HG03095 (cell line): ENCODE results near the gene DLEU7.

Experiments used
- ATAC-seq: cut with Tn5 transposase; IDR thresholded peaks from one replicate; pipeline ENCODE4 v1.9.1; 2021; ENCODE audit warnings: moderate library complexity; ENCODE audit not compliant: unreplicated experiment

The DLEU7 gene

DNA sequence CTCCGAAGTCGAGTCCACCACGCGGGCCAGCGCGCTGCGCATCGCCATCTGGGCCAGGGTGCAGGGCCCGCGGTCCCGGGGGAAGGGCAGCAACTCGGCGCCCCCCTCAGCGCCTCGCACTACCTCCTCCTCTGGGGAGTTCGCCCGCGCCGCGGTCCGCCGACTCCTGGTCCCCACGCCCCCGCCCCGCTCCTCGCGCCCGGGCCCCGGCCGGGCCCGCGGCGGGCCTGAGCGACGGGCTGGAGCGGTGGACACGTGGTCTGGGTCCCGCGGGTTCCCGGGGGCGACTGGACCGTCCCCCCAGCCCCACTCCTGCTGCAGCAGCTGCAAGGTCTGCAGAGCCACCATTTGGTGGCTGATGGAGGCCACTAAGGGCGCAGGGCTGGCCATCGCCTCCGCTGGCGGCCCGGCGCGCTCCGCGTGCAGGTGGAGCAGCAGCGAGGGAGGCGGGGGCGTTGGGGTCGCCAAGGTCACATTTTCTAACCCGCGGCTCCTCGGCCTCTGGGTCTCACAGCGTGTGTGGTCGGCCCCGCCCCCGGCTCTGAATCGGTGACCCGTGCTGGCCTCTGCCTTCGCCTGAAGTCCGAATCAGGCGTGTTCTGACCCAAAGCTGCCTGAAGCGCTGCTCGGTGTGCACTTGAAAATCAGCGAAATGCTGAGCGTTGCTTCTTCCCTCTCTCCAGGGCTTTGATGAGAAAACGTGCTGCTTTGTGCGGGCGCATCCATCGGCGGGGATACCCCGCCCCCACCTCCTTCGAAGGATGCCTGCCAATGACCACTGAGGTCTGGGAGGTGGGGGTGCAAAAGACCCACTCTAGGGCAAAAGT is at the start of gene DLEU7:
DLEU7 (minus strand) TSS at position 436 of the 827 bp plus-strand sequence; CDS start at position 390, 46 bp downstream.
- ATAC-seq, result no peak

DNA sequence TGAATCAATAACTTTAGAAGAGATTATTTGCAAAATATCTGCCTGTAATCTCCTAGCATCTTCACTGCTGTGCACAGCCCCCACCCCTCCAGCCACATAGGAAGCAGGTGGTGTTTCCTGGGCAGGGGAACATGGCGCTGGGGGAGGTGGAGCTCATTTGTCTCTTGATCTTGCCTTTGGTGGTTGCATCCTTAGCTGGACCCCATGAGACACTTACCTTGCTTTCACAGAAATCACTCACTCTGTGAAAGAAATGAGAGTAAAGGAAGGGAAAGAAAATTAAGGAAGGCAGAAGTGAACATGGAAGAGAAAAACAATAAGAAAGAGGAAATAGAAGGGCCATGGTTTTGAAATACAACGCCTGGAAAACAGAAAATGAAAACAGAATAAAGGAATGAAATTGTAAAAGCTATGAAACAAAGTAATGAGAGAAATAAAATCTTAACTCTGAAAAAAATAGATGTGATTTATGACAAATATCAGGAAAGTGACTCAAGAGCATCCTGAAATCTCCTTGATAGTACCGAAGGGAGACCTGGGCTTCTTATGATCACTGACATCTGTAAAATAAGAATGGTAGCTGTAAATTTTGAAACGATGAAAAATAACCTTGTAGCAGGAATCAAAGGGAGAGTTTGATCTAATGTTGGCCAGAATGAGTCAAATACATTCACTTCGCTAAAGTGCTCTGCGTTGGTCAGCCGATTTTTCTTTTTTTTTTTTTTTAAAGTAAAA is 48.9 kb upstream of the DLEU7 start:
- no peak for ATAC-seq

DNA sequence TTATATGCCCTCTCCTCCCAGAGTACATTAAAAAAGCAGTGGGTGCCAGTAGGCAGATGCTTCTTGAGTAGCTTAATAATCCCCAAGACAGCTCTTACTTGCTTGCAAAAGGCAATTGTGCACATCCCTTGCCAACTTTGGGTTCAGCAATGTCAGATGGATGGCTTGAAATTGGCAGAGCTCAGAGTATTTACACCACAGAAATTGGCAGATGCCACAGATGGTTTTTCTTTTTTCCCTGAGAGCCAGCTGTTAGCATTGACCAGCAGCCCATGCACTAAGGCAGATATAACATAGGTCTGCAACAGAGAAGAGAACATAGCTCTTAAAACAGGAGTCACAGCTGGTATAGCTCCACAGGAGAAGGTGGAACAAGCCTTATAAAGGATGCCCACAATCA is 47.7 kb upstream of the DLEU7 start:
- ATAC-seq, result no peak

DNA sequence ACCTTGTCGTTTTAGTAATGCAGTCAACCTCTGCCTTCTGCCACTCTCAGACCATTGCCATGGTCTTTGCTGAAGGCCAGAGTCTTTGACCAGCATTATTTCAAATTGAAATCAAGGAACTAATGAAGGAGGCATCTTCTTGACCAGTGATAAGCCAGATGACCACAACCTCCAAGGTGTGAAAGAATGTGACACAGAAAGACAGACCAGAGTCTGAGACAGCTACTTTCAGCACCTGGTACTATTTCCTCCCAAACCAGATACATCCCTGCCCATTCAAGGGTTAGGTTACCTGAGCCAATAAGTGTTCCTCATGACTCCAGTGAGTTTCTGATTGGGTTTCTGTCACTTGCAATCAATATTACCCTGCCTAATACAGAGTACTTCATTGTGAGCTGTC is 45.8 kb upstream of the DLEU7 start:
- no peak for ATAC-seq

DNA sequence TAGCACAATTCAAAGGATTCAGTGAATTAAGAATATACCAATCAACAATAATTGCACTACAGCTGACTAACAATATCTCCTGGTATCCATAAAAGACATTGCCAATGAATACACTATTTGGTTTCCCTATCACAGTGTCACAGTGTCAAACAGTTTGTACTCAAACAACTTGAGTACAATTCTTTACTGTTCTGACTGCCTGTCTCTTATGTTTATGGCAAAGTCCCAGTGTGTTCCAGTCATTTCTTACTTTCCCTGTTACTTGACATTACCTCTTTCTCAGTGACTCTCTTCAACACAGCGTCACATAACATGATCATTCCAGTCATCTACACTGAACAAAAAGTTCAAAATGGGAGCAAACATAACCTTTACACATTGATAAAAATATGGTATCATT is 44.9 kb upstream of the DLEU7 start:
- ATAC-seq, result no peak

DNA sequence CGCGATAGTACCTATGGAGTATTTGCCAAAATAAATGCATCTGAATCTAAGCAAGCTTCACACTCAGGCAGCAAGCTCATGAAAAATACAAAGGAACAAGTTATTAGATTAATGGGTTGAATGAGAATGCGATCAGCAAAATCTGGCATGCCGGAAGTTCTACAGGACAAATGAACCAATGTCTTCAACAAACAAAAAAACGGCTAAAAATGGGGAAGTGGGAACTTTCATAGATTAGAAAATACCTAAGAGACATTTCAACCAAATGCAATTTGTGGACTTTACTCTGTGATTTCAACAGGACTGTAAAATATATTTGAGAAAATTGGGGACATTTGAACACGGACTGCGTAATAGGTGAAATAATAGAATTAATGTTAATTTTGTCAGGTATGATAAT is 43.7 kb upstream of the DLEU7 start:
- no peak for ATAC-seq

GRCh38 chr13:50884265-50884664 is 40.8 kb upstream of the DLEU7 start:
- ATAC-seq, result no peak

GRCh38 chr13:50883728-50884127 is 40.2 kb upstream of the DLEU7 start:
- no peak for ATAC-seq

DNA sequence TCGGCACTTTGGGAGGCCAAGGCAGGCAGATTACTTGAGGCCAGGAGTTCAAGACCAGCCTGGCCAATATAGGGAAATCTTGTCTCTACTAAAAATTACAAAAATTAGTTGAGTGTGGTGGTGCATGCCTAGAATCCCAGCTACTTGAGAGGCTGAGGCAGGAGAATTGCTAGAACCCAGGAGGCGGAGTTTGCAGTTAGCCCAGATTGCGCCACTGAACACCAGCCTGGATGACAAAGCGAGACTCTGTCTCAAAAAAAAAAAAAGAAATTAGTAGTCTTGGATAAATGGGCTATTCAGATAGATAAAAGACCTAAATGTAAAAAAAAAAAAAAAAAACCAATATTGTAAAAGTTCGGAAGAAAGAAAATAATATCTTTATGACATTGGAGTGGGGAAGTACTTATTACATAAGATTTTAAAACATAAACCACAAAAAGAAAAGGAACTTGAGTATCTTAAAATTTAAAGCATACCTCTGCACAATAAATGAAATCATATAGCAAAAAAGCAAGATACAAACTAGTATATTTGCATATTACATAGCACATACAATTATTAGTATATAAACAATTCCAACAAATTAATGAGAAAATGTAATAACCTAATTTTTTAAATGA is 39.4 kb upstream of the DLEU7 start:
- ATAC-seq, result no peak

DNA sequence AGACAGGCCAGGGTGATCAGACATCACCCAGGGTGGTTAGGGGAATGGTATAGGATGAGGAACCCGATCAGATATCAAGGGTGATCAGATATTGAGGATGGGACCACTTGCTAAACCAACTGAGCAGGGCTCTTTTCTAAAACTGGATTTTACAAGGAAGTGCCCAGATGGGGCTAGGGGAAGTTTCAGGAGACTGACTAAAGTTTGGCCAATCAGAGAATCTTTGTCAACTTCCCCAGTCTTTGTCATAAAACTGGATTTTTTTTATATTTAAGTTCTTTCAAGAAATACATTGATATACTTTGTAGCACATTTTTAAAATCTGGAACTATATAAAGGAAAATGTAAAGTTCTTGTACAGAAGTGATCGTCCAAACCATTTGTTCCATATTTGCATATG is 30.5 kb upstream of the DLEU7 start:
- no peak for ATAC-seq

DNA sequence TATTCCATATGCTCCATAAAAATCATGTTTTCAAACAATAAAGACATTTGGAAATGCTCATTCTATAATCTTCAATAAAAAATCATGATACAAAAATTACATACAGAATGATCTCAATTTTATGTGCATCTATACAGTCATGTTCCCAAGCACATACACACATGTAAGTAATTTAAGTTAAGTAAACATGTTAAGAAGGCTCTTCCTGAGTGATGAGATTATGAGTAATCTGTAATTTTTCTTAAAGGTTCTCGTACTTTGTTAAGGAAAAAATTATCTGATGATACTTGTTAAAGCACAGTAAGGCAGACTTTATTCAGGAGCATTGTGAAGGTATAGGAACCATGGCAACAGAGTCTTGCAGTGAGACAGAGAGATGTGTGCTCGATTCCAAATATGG is 30.0 kb upstream of the DLEU7 start:
- ATAC-seq, result no peak

DNA sequence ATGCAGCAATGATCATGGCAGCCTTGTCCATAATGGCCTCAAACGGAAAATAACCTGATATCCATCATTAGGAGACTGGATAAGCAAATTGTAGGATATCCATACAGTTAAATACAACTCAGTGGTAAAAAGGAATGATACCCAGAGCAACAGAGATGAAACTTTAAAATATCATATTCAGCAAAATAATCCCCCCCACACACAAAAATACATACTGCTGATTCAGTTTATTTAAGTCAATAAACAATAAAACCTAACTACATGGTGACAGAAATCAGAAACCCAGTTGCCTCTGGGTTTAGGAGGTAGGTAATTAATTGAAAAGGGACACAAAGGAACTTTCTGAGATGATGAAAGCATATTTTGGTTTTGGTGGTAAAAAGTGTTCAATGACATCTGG is 27.9 kb upstream of the DLEU7 start:
- no peak for ATAC-seq

DNA sequence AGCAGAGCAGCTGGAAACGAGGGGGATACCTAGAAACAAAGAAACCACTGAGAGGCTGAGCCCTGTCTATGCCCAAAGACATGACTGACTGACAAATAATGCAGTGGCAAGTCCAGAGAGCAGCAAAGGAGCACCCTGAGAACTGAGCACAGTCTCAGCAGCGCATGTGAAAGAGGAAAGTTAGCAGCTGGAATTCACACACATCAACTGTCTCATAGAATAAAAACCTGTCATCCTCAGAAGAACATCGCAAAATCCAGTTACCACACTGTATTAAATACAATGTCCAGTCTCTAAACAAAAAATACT is 24.1 kb upstream of the DLEU7 start:
- ATAC-seq, result no peak

DNA sequence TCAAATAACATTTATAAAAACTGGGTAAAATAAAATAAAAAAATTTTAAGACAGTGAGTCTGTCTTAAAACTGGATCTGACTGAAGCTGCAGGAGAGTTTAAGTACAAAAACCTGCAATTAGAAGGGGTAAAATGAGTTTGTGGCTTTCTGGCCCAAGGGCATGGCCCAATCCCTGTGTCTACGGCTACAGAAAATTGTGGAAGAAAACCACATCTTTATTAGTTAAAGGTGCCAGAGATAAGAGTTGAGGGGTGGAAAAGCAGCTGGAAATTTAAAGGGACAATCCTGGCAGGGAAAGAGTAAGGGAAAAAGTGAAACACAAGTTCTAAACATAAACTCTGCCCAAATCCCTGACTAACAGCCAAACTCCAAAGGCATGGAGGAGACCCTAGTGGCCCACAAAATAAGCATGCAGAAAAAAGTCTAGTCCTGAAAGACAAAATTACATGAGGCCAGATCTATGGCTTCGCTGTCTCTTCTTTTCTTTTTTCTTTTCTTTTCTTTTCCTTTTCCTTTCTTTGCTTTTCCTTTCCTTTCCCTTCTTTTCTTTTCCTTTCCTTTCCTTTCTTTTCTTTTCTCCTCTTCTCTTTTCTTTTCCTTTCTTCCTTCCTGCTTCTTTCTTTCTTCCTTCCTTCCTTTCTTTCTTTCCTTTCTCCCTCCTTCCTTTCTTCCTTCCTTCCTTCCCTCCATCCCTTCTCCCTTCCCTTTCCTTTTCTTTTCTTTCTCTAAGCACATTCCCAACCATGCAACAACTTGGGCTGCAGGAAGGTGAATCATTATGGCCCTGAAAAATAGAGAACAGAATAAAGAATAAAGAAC is 23.5 kb upstream of the DLEU7 start:
- ATAC-seq, result no peak

GRCh38 chr13:50864492-50864891 is 21.0 kb upstream of the DLEU7 start:
- no peak for ATAC-seq

- no peak for ATAC-seq
These were observed 12.2 kb upstream of the DLEU7 start for GRCh38 chr13:50855681-50856080.

DNA sequence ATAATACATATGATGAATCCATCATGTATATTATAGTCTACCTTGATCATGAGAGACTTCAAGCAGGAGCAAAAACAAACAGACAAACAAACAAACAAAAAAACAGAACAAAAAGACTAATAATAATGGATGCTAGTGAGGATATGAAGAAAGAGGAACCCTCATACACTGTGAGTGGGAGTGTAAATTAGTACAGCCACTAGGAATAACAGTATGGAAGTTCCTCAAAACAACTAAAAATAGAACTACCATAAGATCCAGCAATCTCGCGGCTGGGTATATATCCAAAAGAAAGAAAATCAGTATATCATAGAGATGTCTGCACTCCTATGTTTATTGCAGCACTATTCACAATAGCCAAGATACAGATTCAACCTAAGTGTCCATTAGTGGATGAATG is 7.0 kb upstream of the DLEU7 start:
- no peak for ATAC-seq

- ATAC-seq, result no peak
These were observed 4.0 kb upstream of the DLEU7 start for GRCh38 chr13:50847501-50847900.

GRCh38 chr13:50846861-50847475 is 3.5 kb upstream of the DLEU7 start:
- no peak for ATAC-seq

DNA sequence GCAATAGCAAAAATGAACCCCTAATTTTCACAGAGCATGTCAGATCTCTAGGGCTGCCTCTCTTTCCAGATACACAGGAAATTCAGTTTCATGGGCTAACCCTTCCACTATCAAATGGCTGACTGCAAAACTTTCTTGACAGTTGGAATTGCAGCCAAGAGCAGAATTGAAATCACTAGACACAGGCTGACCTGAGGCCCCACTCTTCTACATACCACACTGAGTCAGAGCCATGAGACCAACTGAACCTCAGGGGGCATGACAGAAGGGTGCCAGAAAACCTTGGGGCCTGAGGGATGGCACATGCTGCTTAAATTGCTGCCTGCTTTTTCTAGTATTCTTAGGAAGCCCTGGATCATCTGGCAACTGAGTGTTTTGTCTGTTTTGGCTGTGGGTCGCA is 1.7 kb upstream of the DLEU7 start:
- no peak for ATAC-seq
